Esophagus squamous epithelium (tissue), 4 donors: ENCODE results near the gene DNAH8.

ENCODE experiments used
- POLR2A ChIP-seq, 4 donors: fragments of 450-650 bp; IDR thresholded peaks; one replicate each; pipeline ENCODE4 v1.6.1; 2017; ENCODE audit warnings: antibody characterized with exemption in 4 of 4, mild to moderate bottlenecking in 4 of 4, moderate library complexity in 3 of 4
- TF ChIP-seq, protein P1 (sequence below), 6 experiments: fragments of 450-650 bp in 4 of 6; fragments of 200-600 bp in 2 of 6; sonication (generic) in 2 of 6; IDR thresholded peaks; one replicate each; pipeline ENCODE4 v1.5.1; 2016 to 2019; ENCODE audit warnings: antibody characterized with exemption in 6 of 6, mild to moderate bottlenecking in 4 of 6, moderate library complexity in 4 of 6

DNA sequence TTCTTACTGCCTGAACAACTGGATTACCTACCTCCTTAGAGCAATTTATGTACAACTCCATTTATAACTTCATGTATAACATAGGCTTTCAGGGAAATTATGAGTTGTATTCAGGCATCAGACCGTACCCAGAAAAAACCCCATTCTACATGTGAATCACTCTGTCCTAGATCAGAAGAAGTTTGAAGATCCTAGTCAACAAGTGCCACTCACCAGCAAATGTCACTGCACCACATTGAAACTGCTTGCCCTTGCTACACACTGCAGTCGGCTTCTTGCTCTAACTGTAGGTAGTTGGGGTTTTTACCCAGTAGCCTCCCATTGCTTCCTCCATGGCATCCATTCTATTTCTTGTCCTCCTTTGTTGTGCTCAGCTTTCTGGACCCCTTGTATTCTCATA lies 132.4 kb downstream of the DNAH8 start:
- TF ChIP-seq POLR2A (IDR thresholded peaks at IDR 0.05) = no peak
- TF ChIP-seq, protein P1, sequence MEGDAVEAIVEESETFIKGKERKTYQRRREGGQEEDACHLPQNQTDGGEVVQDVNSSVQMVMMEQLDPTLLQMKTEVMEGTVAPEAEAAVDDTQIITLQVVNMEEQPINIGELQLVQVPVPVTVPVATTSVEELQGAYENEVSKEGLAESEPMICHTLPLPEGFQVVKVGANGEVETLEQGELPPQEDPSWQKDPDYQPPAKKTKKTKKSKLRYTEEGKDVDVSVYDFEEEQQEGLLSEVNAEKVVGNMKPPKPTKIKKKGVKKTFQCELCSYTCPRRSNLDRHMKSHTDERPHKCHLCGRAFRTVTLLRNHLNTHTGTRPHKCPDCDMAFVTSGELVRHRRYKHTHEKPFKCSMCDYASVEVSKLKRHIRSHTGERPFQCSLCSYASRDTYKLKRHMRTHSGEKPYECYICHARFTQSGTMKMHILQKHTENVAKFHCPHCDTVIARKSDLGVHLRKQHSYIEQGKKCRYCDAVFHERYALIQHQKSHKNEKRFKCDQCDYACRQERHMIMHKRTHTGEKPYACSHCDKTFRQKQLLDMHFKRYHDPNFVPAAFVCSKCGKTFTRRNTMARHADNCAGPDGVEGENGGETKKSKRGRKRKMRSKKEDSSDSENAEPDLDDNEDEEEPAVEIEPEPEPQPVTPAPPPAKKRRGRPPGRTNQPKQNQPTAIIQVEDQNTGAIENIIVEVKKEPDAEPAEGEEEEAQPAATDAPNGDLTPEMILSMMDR (IDR thresholded peaks at IDR 0.05) = no peak
